Measurements from ENCODE around the gene CSF1. TPM values are rescaled to one million over a fixed set of nuclear protein-coding genes. Genes with fewer than 3 reads are reported as not detected.
A peak's percentile ranks its signal among the peaks of the same experiment; 100 is the strongest.
"Not testable (repeated sequence)": the region's sequence is repeated elsewhere in the genome, so short reads cannot be mapped to it uniquely, and the experiment has no call there.

CSF1 gene
- total RNA-seq: 4.6 TPM

GRCh38 chr1:109910123-109910962, at the start of gene CSF1:
Gene CSF1 (plus strand): TSS chr1:109910849. CDS start chr1:109911024, 175 bp downstream.
- peak; percentile 55 for ATAC-seq

- not testable (repeated sequence) for ATAC-seq
Observed at GRCh38 chr1:109861616-109862015, 49.0 kb upstream of the CSF1 start.

GRCh38 chr1:109863667-109864046, 47.0 kb upstream of the CSF1 start:
- no peak for ATAC-seq

- ATAC-seq: no peak
Observed at GRCh38 chr1:109864047-109864822, 46.4 kb upstream of the CSF1 start.

GRCh38 chr1:109864930-109865612, 45.6 kb upstream of the CSF1 start:
- no peak for ATAC-seq

GRCh38 chr1:109866071-109866470, 44.6 kb upstream of the CSF1 start:
- no peak for ATAC-seq

- ATAC-seq: no peak
Observed at GRCh38 chr1:109873278-109874175, 37.1 kb upstream of the CSF1 start.

- no peak for ATAC-seq
Observed at GRCh38 chr1:109874445-109874844, 36.2 kb upstream of the CSF1 start.

GRCh38 chr1:109875874-109876273, 34.8 kb upstream of the CSF1 start:
- no peak for ATAC-seq

GRCh38 chr1:109876617-109877316, 33.9 kb upstream of the CSF1 start:
- no peak for ATAC-seq

GRCh38 chr1:109877317-109877771, 33.3 kb upstream of the CSF1 start:
- ATAC-seq: peak; percentile 61

- no peak for ATAC-seq
Observed at GRCh38 chr1:109877776-109878175, 32.9 kb upstream of the CSF1 start.

- ATAC-seq: no peak
Observed at GRCh38 chr1:109878531-109879104, 32.0 kb upstream of the CSF1 start.

- not testable (repeated sequence) for ATAC-seq
Observed at GRCh38 chr1:109879371-109879770, 31.3 kb upstream of the CSF1 start.

GRCh38 chr1:109879881-109880525, 30.6 kb upstream of the CSF1 start:
- ATAC-seq: no peak

GRCh38 chr1:109880971-109881894, 29.4 kb upstream of the CSF1 start:
- no peak for ATAC-seq

GRCh38 chr1:109881906-109882287, 28.8 kb upstream of the CSF1 start:
- ATAC-seq: no peak

- ATAC-seq: no peak
Observed at GRCh38 chr1:109882288-109883245, 28.1 kb upstream of the CSF1 start.
